Measurements from ENCODE around the gene STX10. TPM values are rescaled to one million over a fixed set of nuclear protein-coding genes. Genes with fewer than 3 reads are reported as not detected.

The STX10 gene
- total RNA-seq, 4 donors from 2014 or later = 50.2 to 62.6 (median 56.6) TPM

DNA sequence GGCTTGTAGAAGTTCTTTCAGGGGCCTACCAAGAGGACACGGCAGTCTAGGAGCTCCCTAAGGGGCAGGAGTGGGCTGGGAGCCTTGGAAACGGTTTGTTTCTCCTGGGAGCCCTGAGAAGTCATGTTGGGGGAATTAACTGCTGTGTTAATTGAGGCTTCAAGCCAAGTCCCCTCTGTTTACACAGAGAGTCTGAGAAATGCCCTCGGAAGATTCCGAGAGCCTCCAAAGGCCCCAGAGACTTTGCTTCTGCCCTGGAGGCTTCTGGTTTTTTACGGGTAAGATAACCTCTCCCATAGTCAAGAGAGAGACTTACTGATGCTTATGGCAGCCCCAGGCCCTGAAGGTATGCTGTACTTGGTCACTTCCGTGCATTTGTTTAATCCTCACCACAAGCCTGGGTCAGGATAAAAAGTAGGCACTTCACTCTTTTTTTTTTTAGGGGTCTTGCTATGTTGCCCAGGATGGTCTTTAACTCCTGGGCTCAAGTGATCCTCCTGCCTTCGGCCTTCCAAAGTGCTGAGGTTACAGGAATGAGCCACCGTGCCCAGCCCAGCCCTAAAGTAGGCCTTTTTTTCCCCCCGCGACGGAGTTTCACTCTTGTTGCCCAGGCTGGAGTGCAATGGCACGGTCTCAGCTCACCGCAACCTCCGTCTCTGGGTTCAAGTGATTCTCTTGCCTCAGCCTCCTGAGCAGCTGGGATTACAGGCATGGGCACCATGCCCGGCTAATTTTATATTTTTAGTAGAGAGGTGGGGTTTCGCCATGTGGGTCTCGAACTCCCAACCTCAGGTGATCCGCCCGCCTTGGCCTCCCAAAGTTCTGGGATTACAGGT, 15.2 kb upstream of the STX10 start:
- Histone ChIP-seq H3K4me3 (no peak overlapping the region), H3K9me3 (no peaks in the 10 kb centered on the region), H3K36me3 (no peaks in the 10 kb centered on the region), H3K4me1 (peaks cover 61 to 78% (median 70%) of the 10 kb centered on the region in 4 donors), H3K27ac (replicated peaks in 1 of 4) (peak overlapping the region; percentile 90 to 96 (median 92)), H3K27me3 (no peaks in the 10 kb centered on the region)
- TF ChIP-seq CTCF (IDR thresholded peaks at IDR 0.05) = no peak
- TF ChIP-seq POLR2A (IDR thresholded peaks at IDR 0.05; ENCODE audit: low read depth) = no peak
- TF ChIP-seq POLR2AphosphoS5 (IDR thresholded peaks at IDR 0.05) = no peak
- no peak for TF ChIP-seq EP300 (IDR thresholded peaks at IDR 0.05)
- intact Hi-C loops (cut with DNase I) = no loop called here
- DNase-seq (ENCODE audit: extremely low spot score) = no peak
- 79% methylated on average over 16 of the region's 19 CpGs for WGBS

DNA sequence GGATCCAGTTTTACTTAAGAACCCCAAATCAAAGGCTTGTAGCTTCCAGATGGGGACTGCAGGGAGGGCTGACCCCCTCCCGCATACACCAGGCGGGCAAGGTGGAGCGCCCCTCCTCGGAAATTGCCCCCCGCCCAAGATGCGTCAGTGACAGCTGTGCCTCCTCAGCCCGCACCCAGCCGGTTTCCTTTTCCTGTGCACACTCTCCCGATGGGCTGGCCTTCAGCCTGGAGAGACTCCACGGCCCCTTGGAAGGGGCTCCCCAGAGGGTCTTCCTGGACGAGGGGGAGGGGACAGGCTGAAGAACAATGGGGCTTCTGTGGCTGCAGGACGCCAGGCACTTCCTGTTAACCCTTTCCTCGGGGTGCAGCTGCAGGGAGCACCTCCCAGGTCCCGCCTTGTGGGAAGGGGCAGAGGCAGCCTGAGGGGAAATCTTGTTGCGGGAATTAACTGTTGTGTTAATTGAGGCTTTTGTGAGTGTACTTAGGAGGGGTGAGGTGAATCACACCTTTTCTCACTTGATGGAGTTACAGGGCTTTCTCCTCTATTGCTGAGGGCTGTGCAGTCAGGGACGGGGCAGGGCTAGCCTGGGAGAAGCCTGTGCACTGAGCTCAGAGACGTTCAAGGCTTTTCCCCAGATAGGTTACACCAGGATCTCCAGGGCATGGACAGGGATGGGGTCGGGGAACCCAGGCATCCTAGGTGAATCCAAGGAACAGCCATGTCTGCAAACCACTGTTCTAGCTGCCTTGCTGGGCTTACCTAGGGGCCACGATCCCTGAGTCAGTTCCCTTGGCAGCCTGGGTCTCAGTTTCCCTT, 14.4 kb upstream of the STX10 start:
- TF ChIP-seq POLR2A (IDR thresholded peaks at IDR 0.05; ENCODE audit: low read depth) = no peak
- peak; percentile 32 to 40 for TF ChIP-seq POLR2AphosphoS5 (IDR thresholded peaks at IDR 0.05)
- TF ChIP-seq CTCF (IDR thresholded peaks at IDR 0.05) = no peak
- peak; percentile 19 for TF ChIP-seq EP300 (IDR thresholded peaks at IDR 0.05)
- H3K27me3 ChIP-seq = no peaks in the 10 kb centered on the region
- no peak for DNase-seq (ENCODE audit: extremely low spot score)
- intact Hi-C loops (cut with DNase I) = no loop called here
- H3K9me3 ChIP-seq = no peaks in the 10 kb centered on the region
- peak overlapping the region; percentile 90 to 96 (median 92) for H3K27ac ChIP-seq (replicated peaks in 1 of 4)
- WGBS = 14% methylated on average over 16 of the region's 19 CpGs
- peak overlapping the region; percentile 47 to 56 (median 48) for H3K4me3 ChIP-seq
- H3K36me3 ChIP-seq = no peaks in the 10 kb centered on the region
- peaks cover 61 to 77% (median 70%) of the 10 kb centered on the region in 4 donors for H3K4me1 ChIP-seq

DNA sequence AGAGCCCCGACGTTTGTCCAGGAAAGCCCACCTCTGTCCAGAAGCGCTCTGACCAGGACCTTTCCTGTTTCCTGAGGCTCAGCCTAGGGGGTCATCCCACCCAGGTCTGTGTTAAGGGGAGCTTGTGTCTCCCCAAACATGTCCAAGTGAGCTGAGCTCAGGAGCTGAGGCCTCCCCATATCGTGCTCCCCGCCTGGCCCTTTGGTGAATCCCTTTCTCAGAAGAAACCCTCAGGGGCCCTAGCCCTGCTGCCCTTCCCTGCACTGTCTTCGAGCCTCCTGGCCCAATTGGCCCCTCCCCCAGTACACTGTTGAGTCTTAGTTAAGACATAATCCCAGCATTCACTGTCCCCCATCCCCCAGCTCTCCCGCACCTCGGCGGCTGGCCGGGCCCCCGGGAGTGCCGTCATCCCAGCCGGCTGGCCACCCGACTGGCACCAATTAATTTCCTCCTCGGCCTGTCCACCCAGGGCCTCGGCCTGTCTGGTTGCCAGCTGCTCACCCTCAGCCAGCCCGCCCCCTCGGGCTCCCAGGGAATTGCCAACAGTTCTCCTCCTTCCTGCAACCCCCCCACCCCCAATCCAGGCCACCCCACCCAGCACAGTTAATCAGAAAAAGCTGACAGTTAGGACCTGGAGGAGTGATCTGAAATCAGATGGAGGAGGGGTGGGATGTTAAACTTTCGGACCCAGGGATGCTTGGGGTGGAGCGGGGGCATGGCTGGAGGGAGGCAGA, 13.6 kb upstream of the STX10 start:
- Histone ChIP-seq H3K4me3 (peak overlapping the region; percentile 47 to 56 (median 48)), H3K27ac (replicated peaks in 1 of 4) (peak overlapping the region; percentile 90 to 96 (median 92)), H3K4me1 (peaks cover 61 to 70% (median 68%) of the 10 kb centered on the region in 4 donors), H3K36me3 (no peaks in the 10 kb centered on the region), H3K9me3 (no peaks in the 10 kb centered on the region), H3K27me3 (no peaks in the 10 kb centered on the region)
- 15% methylated on average over 16 of the region's 20 CpGs for WGBS
- peak; percentile 57 for TF ChIP-seq POLR2A (IDR thresholded peaks at IDR 0.05; ENCODE audit: low read depth)
- peak; percentile 55 to 70 for TF ChIP-seq POLR2AphosphoS5 (IDR thresholded peaks at IDR 0.05)
- TF ChIP-seq EP300 (IDR thresholded peaks at IDR 0.05) = no peak
- no peak for TF ChIP-seq CTCF (IDR thresholded peaks at IDR 0.05)
- DNase-seq (ENCODE audit: extremely low spot score) = peak; percentile 93
- intact Hi-C loops (cut with DNase I) = no loop called here

DNA sequence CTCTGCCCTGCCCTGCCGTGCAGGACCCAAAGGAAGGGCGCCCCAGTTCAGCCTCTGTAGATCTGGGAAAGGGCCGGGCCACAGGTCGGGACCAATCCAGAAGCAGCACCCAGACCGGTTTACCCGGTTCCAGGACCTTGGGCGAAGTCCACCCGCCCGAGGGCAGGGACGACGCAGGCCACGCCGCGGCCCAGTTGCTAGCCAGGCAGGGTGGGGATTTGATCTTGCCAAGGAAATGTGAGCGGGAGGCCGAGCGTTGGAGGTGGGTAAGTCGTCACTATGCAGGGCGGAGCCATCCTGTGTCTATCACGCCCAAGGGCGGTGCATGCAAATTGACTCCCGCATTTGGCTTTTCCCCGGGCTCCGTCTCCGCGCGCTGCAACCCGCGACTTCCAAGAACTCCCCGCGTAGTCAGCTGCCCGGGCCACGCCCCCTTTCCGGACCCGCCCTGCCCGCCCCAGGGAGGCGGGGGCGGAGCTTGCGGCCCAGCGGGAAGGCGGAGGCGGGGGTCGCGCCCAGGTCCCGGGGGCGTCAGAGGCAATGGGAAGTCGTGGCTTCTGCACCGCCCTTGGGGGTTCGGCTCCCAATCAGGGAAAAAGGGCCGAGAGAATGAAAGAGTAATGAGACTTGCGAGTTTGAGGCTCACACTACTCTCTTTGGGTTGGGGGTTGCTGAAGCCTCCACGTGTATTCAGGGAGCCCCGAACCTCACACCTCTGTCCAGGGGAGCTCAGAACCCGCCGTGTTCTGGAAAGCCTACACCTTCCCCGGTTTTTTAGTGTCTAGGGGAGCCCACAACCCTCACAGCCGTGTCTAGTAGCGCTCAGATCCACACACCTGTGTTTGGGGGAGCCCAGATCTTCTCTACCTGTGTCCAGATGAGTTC, 12.8 kb upstream of the STX10 start:
- DNase-seq (ENCODE audit: extremely low spot score) = peak; percentile 99
- Histone ChIP-seq H3K9me3 (no peaks in the 10 kb centered on the region), H3K4me3 (peak overlapping the region; percentile 47 to 56 (median 48)), H3K36me3 (no peaks in the 10 kb centered on the region), H3K27me3 (no peaks in the 10 kb centered on the region), H3K27ac (replicated peaks in 1 of 4) (peak overlapping the region; percentile 90 to 96 (median 92)), H3K4me1 (peaks cover 57 to 62% (median 61%) of the 10 kb centered on the region in 4 donors)
- TF ChIP-seq POLR2A (IDR thresholded peaks at IDR 0.05; ENCODE audit: low read depth) (peak; percentile 35), POLR2AphosphoS5 (IDR thresholded peaks at IDR 0.05) (peak; percentile 89 to 97), EP300 (IDR thresholded peaks at IDR 0.05) (no peak), CTCF (IDR thresholded peaks at IDR 0.05) (no peak)
- 3% methylated on average over 33 of the region's 58 CpGs for WGBS
- intact Hi-C loops (cut with DNase I) = no loop called here

All from esophagus muscularis mucosa (tissue), 4 donors.